Stimulated activated CD4-positive, alpha-beta T cell treated with anti-CD3 and anti-CD28 coated beads, TNF-alpha, amount 100 ng/mL, for 48 hours (primary cell): ENCODE data around the gene TNFRSF19.

Experiments used
- DNase-seq, 3 donors: peaks; one replicate each; pipeline ENCODE4 v3.0.0-alpha.2; 2020; ENCODE audit warnings: low read depth in 3 of 3

TNFRSF19 gene

DNA sequence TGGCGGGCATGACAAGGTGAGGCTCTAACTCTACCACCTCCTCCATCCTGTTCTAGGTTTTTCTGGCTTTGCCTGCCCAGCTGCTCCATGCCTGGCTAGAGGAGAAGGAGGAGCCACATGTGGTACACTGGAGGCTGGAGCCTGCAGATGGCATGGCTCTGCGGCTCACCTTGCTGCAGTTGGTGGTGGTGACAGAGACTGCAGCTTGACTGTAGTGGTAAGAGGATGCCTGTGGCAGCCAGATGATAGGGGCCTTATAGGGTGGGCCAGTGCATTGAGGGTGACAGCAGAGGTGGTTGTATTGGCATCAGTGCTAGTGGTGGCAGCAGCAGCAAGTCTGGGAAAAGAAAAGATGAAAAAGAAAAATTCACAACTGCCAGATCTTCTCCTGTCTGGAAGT lies 146.2 kb downstream of the TNFRSF19 start:
- DNase-seq: no peak

- DNase-seq: no peak
Observed at GRCh38 chr13:23718996-23719395, 148.8 kb downstream of the TNFRSF19 start.

GRCh38 chr13:23722726-23723453 lies 152.7 kb downstream of the TNFRSF19 start:
- no peak for DNase-seq

DNA sequence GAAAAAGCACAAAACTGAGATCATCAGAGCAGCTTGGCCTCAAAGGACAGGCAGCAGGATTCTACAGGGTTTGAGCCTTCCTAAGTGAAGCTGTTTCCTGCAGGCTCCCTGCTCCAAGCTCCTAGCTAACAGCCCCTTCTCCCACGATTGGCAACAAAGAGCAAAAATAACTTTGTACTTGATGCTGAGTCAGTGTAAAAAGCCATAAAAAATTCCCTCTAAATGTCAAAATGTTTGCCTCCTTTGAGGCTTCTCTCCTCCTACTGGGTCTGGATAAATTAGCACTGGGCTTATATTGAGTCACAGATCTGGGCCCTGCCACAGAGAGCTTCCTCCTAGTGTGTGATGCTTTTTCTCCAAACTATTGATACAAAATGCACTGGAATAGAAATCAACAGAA lies 153.3 kb downstream of the TNFRSF19 start:
- no peak for DNase-seq

GRCh38 chr13:23724196-23724970 lies 154.2 kb downstream of the TNFRSF19 start:
- DNase-seq: no peak
